ENCODE data around the gene SPINK7. TPM values are rescaled to one million over a fixed set of nuclear protein-coding genes. Genes with fewer than 3 reads are reported as not detected.

Gene SPINK7
- total RNA-seq, 4 donors from 2014 or later: 4.8 to 86.5 (median 22.9) TPM; not detected in 1

DNA sequence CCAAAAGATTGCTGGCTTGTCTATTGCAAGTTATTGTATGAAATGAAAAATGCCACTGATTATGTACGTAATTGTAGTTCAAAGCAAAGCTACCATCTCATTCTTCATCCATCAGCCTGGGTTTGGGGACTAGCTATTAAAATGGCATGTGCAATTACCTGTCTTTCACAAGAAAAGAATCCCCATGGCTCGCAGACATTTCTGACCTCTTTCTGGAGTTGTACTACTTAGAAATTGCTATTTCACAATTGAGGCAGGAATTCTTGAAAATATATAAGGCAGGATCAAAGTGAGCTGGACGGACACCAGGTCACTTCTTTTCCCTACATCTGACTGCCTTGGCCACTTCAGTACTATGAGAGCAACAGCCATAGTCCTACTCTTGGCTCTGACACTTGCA lies 23.0 kb downstream of the SPINK7 start, which contains the start of gene SPINK9:
SPINK9 (plus strand) TSS at position 301 of the 400 bp plus-strand sequence; CDS start at position 356, 55 bp downstream.
- 81% methylated on average over 3 of the region's 3 CpGs for WGBS
- H3K27ac ChIP-seq: no peak within 1 kb of the TSS

DNA sequence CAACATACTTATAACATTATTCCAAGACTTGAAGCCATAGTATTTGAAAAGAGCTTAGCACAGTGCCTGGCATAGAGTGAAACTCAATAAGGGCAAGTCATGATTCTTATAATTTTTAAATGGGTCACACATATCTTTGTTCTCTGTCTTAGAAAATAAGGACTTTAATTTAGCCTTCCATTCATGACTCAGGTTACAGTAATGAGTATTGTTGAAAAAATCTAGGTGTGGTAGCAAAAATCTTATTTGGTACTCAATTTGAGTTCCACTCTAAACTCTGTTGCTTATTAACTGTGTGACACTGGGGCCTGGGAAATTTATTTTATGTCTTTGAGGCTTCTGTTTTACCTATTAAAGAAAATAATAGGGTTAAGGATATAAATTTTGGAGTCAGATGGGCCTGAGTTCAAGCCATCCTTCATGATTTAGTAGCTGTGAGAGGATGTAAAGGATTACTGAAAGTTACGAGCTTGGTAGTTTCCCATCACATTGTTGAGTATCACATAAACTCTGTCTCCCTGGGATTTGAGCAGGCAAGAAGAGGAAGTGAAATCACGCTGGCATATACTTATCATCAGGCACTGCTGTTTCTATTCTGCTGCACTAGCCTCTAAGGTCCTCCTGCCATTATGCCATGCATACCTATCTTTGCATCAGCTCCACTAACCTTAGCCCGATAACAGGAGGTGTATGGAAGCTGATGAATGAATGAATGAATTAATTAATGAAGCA lies 24.6 kb downstream of the SPINK7 start:
- H3K4me3 ChIP-seq: no peak overlapping the region
- H3K27ac ChIP-seq: no peak overlapping the region
- H3K27me3 ChIP-seq: no peaks in the 10 kb centered on the region
- no peaks in the 10 kb centered on the region for H3K36me3 ChIP-seq
- no peaks in the 10 kb centered on the region for H3K9me3 ChIP-seq
- TF ChIP-seq EP300 (IDR thresholded peaks at IDR 0.05): no peak
- TF ChIP-seq POLR2A (IDR thresholded peaks at IDR 0.05): no peak
- TF ChIP-seq, protein P1, sequence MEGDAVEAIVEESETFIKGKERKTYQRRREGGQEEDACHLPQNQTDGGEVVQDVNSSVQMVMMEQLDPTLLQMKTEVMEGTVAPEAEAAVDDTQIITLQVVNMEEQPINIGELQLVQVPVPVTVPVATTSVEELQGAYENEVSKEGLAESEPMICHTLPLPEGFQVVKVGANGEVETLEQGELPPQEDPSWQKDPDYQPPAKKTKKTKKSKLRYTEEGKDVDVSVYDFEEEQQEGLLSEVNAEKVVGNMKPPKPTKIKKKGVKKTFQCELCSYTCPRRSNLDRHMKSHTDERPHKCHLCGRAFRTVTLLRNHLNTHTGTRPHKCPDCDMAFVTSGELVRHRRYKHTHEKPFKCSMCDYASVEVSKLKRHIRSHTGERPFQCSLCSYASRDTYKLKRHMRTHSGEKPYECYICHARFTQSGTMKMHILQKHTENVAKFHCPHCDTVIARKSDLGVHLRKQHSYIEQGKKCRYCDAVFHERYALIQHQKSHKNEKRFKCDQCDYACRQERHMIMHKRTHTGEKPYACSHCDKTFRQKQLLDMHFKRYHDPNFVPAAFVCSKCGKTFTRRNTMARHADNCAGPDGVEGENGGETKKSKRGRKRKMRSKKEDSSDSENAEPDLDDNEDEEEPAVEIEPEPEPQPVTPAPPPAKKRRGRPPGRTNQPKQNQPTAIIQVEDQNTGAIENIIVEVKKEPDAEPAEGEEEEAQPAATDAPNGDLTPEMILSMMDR (IDR thresholded peaks at IDR 0.05): no peak
- TF ChIP-seq POLR2AphosphoS5 (IDR thresholded peaks at IDR 0.05): no peak
- H3K4me1 ChIP-seq: no peaks in the 10 kb centered on the region
- DNase-seq (ENCODE audit: low spot score in 2 of 2): no peak
- WGBS: 76% methylated on average over 3 of the region's 3 CpGs

More for the DNA sequence above, 23.0 kb downstream of the SPINK7 start, which contains the start of gene SPINK9:
- no peak for DNase-seq (ENCODE audit: low spot score in 2 of 2)
- H3K36me3 ChIP-seq: no peaks in the 10 kb centered on the region
- H3K9me3 ChIP-seq: no peaks in the 10 kb centered on the region
- H3K4me1 ChIP-seq: no peaks in the 10 kb centered on the region
- TF ChIP-seq, protein P1 (IDR thresholded peaks at IDR 0.05): no peak
- no peaks in the 10 kb centered on the region for H3K27me3 ChIP-seq
- no peak within 1 kb of the TSS for H3K4me3 ChIP-seq

DNA sequence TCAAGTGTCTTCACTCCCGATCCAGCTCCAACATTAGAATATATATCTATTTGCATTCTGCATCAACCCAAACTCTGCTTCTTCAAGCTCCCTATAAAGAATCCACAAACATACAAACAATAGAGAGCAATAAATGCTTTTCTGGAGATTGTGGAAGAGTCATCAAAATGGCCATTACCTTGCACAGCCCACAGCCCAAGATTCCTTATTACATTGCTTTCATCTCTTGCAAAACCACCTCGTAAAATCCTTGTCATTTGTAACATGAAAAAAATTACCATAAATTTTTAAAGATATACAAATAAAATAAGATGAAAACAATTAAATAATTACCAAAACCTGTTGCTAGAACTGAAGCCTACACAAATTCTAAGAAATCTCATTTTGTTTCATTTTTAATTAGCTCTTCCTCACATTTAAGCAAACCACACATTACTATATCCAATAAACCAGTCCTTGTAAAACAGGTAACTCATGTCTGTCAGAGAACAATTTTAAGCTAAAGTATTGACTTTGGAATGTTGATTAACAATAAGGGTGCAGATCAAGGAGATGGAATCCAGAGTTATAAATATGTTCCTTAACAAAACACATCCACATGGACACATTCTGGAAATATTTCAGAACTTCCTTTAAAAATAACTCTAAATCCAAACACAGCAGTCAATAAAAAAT lies 30.3 kb downstream of the SPINK7 start:
- TF ChIP-seq POLR2A (IDR thresholded peaks at IDR 0.05): no peak
- TF ChIP-seq, protein P1 (IDR thresholded peaks at IDR 0.05): no peak
- TF ChIP-seq POLR2AphosphoS5 (IDR thresholded peaks at IDR 0.05): no peak
- no peak for TF ChIP-seq EP300 (IDR thresholded peaks at IDR 0.05)
- no peak overlapping the region for H3K27ac ChIP-seq
- H3K9me3 ChIP-seq: no peaks in the 10 kb centered on the region
- no peaks in the 10 kb centered on the region for H3K36me3 ChIP-seq
- H3K4me1 ChIP-seq: no peaks in the 10 kb centered on the region
- DNase-seq (ENCODE audit: low spot score in 2 of 2): no peak
- WGBS: 88% methylated on average over 2 of the region's 2 CpGs
- no peaks in the 10 kb centered on the region for H3K27me3 ChIP-seq
- no peak overlapping the region for H3K4me3 ChIP-seq

DNA sequence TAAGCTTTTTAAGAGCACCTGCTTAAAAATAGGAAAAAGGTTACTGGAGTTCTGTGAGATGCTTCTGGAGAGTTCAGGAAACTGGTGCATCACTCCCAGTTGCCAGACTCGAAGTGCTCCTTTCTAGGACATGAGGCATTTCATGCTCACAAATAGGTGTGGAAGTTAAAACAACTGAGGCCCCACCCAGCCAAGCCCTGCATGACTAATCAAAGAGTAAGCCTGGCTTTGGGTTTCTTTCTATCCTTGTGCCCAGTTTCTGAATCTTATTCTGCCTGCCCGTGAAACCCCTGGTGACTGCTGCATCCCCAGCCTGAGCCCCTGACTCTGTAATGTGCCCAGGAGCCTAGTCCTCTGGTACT lies 30.8 kb downstream of the SPINK7 start:
- Histone ChIP-seq H3K27me3 (no peaks in the 10 kb centered on the region), H3K4me1 (no peaks in the 10 kb centered on the region), H3K9me3 (no peaks in the 10 kb centered on the region), H3K4me3 (no peak overlapping the region), H3K36me3 (no peaks in the 10 kb centered on the region), H3K27ac (peak overlapping the region; percentile 25)
- no peak for DNase-seq (ENCODE audit: low spot score in 2 of 2)
- TF ChIP-seq EP300 (IDR thresholded peaks at IDR 0.05) (no peak), POLR2AphosphoS5 (IDR thresholded peaks at IDR 0.05) (no peak), POLR2A (IDR thresholded peaks at IDR 0.05) (no peak)
- TF ChIP-seq, protein P1 (IDR thresholded peaks at IDR 0.05): no peak
- WGBS: 33% methylated on average over 2 of the region's 2 CpGs
